Neural progenitor cell (in vitro differentiated cells): ENCODE measurements around the gene SLF2. TPM values are rescaled to one million over a fixed set of nuclear protein-coding genes. Genes with fewer than 3 reads are reported as not detected.

ENCODE experiments used
- DNase-seq: peaks from one replicate; pipeline ENCODE4 v3.0.0-alpha.2; 2016; ENCODE audit warnings: low spot score
- H2AFZ ChIP-seq: fragments of 200-600 bp; sonication (generic); replicated peaks from 2 replicates; pipeline ENCODE4 v1.6.1; 2016; ENCODE audit warnings: antibody characterized with exemption
- H3F3A ChIP-seq: fragments of 200-600 bp; sonication (generic); 2 replicates; pipeline ENCODE4 v1.6.1; 2016; ENCODE audit warnings: antibody characterized with exemption, low read depth
- H3K27ac ChIP-seq: fragments of 200-600 bp; sonication (generic); 2 replicates; pipeline ENCODE4 v1.5.1; 2016; ENCODE audit warnings: mild to moderate bottlenecking
- H3K27me3 ChIP-seq: fragments of 200-600 bp; sonication (generic); 2 replicates; pipeline ENCODE4 v1.6.1; 2016; ENCODE audit warnings: mild to moderate bottlenecking, moderate library complexity
- H3K36me3 ChIP-seq: fragments of 200-600 bp; sonication (generic); 2 replicates; pipeline ENCODE4 v1.5.1; 2016
- H3K4me1 ChIP-seq: fragments of 200-600 bp; sonication (generic); 2 replicates; pipeline ENCODE4 v1.6.1; 2016; ENCODE audit warnings: mixed run types
- H3K4me2 ChIP-seq: fragments of 200-600 bp; sonication (generic); 2 replicates; pipeline ENCODE4 v1.6.1; 2016
- H3K4me3 ChIP-seq: fragments of 200-600 bp; sonication (generic); 2 replicates; pipeline ENCODE4 v1.5.1; 2016
- H3K79me2 ChIP-seq: fragments of 200-600 bp; sonication (generic); 2 replicates; pipeline ENCODE4 v1.6.1; 2016; ENCODE audit warnings: low read depth
- H3K9ac ChIP-seq: fragments of 200-600 bp; sonication (generic); 2 replicates; pipeline ENCODE4 v1.6.1; 2016
- H3K9me3 ChIP-seq: fragments of 200-600 bp; sonication (generic); 2 replicates; pipeline ENCODE4 v1.5.1; 2016; ENCODE audit warnings: low read depth
- H4K20me1 ChIP-seq: fragments of 200-600 bp; sonication (generic); 2 replicates; pipeline ENCODE4 v1.6.1; 2016; ENCODE audit warnings: low read depth
- H3K27ac Mint-ChIP-seq: 3 replicates; pipeline ENCODE4 v1.8.0; 2021; ENCODE audit warnings: mixed read lengths
- H3K27me3 Mint-ChIP-seq: 2 replicates; pipeline ENCODE4 v1.8.0; 2022; ENCODE audit warnings: low read depth, mild to moderate bottlenecking, inconsistent platforms, moderate library complexity, mixed read lengths; ENCODE audit not compliant: insufficient read depth
- H3K36me3 Mint-ChIP-seq: 3 replicates; pipeline ENCODE4 v1.8.0; 2021; ENCODE audit warnings: mixed read lengths
- H3K4me1 Mint-ChIP-seq: 3 replicates; pipeline ENCODE4 v1.8.0; 2021; ENCODE audit warnings: mixed read lengths
- H3K4me3 Mint-ChIP-seq: 3 replicates; pipeline ENCODE4 v1.8.0; 2021; ENCODE audit warnings: mild to moderate bottlenecking, moderate library complexity, mixed read lengths
- H3K9me3 Mint-ChIP-seq: 3 replicates; pipeline ENCODE4 v1.8.0; 2020; ENCODE audit warnings: mixed read lengths
- CTCF ChIP-seq: fragments of 200-600 bp; sonication (generic); IDR thresholded peaks from 2 replicates; pipeline ENCODE4 v1.5.1; 2017; ENCODE audit warnings: antibody characterized with exemption, mild to moderate bottlenecking
- EZH2 ChIP-seq: fragments of 200-600 bp; sonication (generic); IDR thresholded peaks from 2 replicates; pipeline ENCODE4 v1.6.1; 2017; ENCODE audit warnings: antibody characterized with exemption, mild to moderate bottlenecking, moderate library complexity
- EZH2phosphoT487 ChIP-seq: fragments of 200-600 bp; sonication (generic); IDR thresholded peaks from 2 replicates; pipeline ENCODE4 v1.6.1; 2017; ENCODE audit warnings: antibody characterized with exemption
- total RNA-seq: library from RNA; depleted of rRNA; stranded (reverse); fragments of >200 nt; gene quantifications from 2 replicates; pipeline ENCODE4 v1.2.3, GENCODE V29; 2015; ENCODE audit warnings: low replicate concordance

The SLF2 gene
- total RNA-seq, 1 donor from 2014 or later = 19.5 TPM

GRCh38 chr10:100907773-100908363 lies 4.9 kb upstream of the SLF2 start:
- TF ChIP-seq CTCF = no peak
- TF ChIP-seq EZH2 = no peak
- TF ChIP-seq EZH2phosphoT487 = no peak
- H3F3A ChIP-seq = peaks cover 28% of the 10 kb centered on the region
- no peak overlapping the region for H3K9ac ChIP-seq
- H2AFZ ChIP-seq = no peak overlapping the region
- H3K4me3 ChIP-seq = no peak overlapping the region
- H3K4me1 Mint-ChIP-seq = peaks cover 27% of the 10 kb centered on the region
- H3K9me3 ChIP-seq = no peaks in the 10 kb centered on the region
- H3K27ac ChIP-seq = no peak overlapping the region
- no peak overlapping the region for H3K4me3 Mint-ChIP-seq
- H3K27me3 Mint-ChIP-seq = peaks cover 4% of the 10 kb centered on the region
- no peaks in the 10 kb centered on the region for H3K36me3 ChIP-seq
- H3K36me3 Mint-ChIP-seq = no peaks in the 10 kb centered on the region
- DNase-seq = no peak
- H3K4me1 ChIP-seq = peaks cover 24% of the 10 kb centered on the region
- H3K4me2 ChIP-seq = no peak overlapping the region
- no peaks in the 10 kb centered on the region for H3K9me3 Mint-ChIP-seq
- H3K27me3 ChIP-seq = no peaks in the 10 kb centered on the region
- no peak overlapping the region for H3K27ac Mint-ChIP-seq
- no peaks in the 10 kb centered on the region for H3K79me2 ChIP-seq
- no peaks in the 10 kb centered on the region for H4K20me1 ChIP-seq

- Histone ChIP-seq H3K9ac (no peak overlapping the region), H3K4me1 (peaks cover 24% of the 10 kb centered on the region), H3K4me3 (no peak overlapping the region), H3K36me3 (no peaks in the 10 kb centered on the region), H3K79me2 (peaks cover 1% of the 10 kb centered on the region), H4K20me1 (peaks cover under 1% of the 10 kb centered on the region), H3K27me3 (no peaks in the 10 kb centered on the region), H3K9me3 (no peaks in the 10 kb centered on the region), H2AFZ (no peak overlapping the region), H3F3A (peaks cover 28% of the 10 kb centered on the region), H3K27ac (no peak overlapping the region), H3K4me2 (no peak overlapping the region)
- TF ChIP-seq EZH2 = no peak
- TF ChIP-seq CTCF = no peak
- TF ChIP-seq EZH2phosphoT487 = no peak
- Mint-ChIP-seq H3K36me3 (no peaks in the 10 kb centered on the region), H3K9me3 (no peaks in the 10 kb centered on the region), H3K27ac (no peak overlapping the region), H3K4me1 (peaks cover 29% of the 10 kb centered on the region), H3K4me3 (no peak overlapping the region), H3K27me3 (peaks cover 4% of the 10 kb centered on the region)
- no peak for DNase-seq
Measured at GRCh38 chr10:100908378-100908777, 4.4 kb upstream of the SLF2 start.

GRCh38 chr10:100909501-100910263 lies 3.1 kb upstream of the SLF2 start:
- Mint-ChIP-seq H3K4me1 (peaks cover 39% of the 10 kb centered on the region), H3K27ac (peak overlapping the region; percentile 55), H3K27me3 (peaks cover 2% of the 10 kb centered on the region), H3K9me3 (no peaks in the 10 kb centered on the region), H3K36me3 (no peaks in the 10 kb centered on the region), H3K4me3 (no peak overlapping the region)
- peak overlapping the region; percentile 10 for H2AFZ ChIP-seq
- H3K27ac ChIP-seq = no peak overlapping the region
- DNase-seq = peak; percentile 41
- no peak overlapping the region for H3K9ac ChIP-seq
- H3F3A ChIP-seq = peaks cover 28% of the 10 kb centered on the region
- H3K4me3 ChIP-seq = no peak overlapping the region
- TF ChIP-seq EZH2phosphoT487 = no peak
- TF ChIP-seq EZH2 = no peak
- TF ChIP-seq CTCF = no peak
- H3K79me2 ChIP-seq = peaks cover 14% of the 10 kb centered on the region
- no peaks in the 10 kb centered on the region for H3K36me3 ChIP-seq
- H4K20me1 ChIP-seq = peaks cover 10% of the 10 kb centered on the region
- peak overlapping the region; percentile 28 for H3K4me2 ChIP-seq
- H3K27me3 ChIP-seq = no peaks in the 10 kb centered on the region
- no peaks in the 10 kb centered on the region for H3K9me3 ChIP-seq
- H3K4me1 ChIP-seq = peaks cover 37% of the 10 kb centered on the region
